ENCODE data around the gene HMGA1.

- no peak for TF ChIP-seq POLR2AphosphoS5 (IDR thresholded peaks at IDR 0.05; ENCODE audit: borderline replicate concordance, low read depth, low read length)
- no peak for TF ChIP-seq EZH2 (IDR thresholded peaks at IDR 0.05)
Observed at GRCh38 chr6:34281702-34282334, 45.1 kb downstream of the HMGA1 start.
